ENCODE data around the gene IGDCC3.

IGDCC3 gene

GRCh38 chr15:65298731-65299130 is 79.1 kb downstream of the IGDCC3 start:
- no peaks in the 10 kb centered on the region for H3K27me3 ChIP-seq (ENCODE audit: insufficient read depth, insufficient read length)
- peaks cover 18% of the 10 kb centered on the region; the same call in 1 of the 2 replicates for H3K9me3 ChIP-seq (ENCODE audit: insufficient read depth, low read length)
- no peak for DNase-seq (ENCODE audit: low read depth, low spot score)
- TF ChIP-seq ZNF274 (IDR thresholded peaks at IDR 0.05; ENCODE audit: low read depth, low read length) = no peak
- TF ChIP-seq YY1 (IDR thresholded peaks at IDR 0.05; ENCODE audit: insufficient read depth, insufficient read length) = no peak
- TF ChIP-seq SUZ12 (IDR thresholded peaks at IDR 0.05; ENCODE audit: extremely low read depth, insufficient read depth, insufficient read length) = no peak
- H3K9ac ChIP-seq (ENCODE audit: insufficient read length, low read depth) = no peak overlapping the region
- H3K4me1 ChIP-seq (ENCODE audit: insufficient read depth, insufficient read length) = no peaks in the 10 kb centered on the region
- H3K4me3 ChIP-seq (ENCODE audit: insufficient read length, low read depth) = no peak overlapping the region
- H3K36me3 ChIP-seq (ENCODE audit: insufficient read depth, insufficient read length, low read length) = no peaks in the 10 kb centered on the region

DNA sequence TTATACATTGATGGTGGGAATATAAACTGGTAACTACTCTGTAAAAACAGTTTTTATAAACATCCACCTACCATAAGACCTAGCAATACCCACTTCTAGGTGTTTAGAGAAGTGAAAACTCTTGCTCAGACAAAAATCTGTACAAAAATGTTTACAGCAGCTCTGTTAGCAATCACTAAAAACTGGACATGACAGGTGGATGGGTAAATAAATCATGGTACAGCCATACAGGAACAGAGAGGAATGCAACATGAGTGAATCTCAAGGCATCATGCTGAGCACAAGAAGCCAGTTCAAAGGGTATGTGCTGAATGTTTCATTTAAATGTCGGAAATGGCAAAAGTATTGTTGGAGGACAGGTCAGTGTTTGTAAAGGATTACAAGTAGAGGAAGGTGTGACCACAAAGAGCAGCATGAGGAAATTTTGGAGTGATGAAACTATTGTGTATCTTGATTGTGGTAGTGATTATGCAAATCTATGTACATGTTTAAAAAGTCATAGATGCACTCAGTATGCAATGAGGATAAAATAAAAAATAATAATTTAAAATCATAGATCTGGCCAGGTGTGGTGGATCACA is 84.8 kb downstream of the IGDCC3 start:
- H3K36me3 ChIP-seq (ENCODE audit: insufficient read depth, insufficient read length, low read length) = no peaks in the 10 kb centered on the region

GRCh38 chr15:65290228-65290627 is 87.6 kb downstream of the IGDCC3 start:
- H3K9ac ChIP-seq (ENCODE audit: insufficient read length, low read depth) = no peak overlapping the region
- no peak for TF ChIP-seq SUZ12 (IDR thresholded peaks at IDR 0.05; ENCODE audit: extremely low read depth, insufficient read depth, insufficient read length)
- no peak for TF ChIP-seq YY1 (IDR thresholded peaks at IDR 0.05; ENCODE audit: insufficient read depth, insufficient read length)
- TF ChIP-seq ZNF274 (IDR thresholded peaks at IDR 0.05; ENCODE audit: low read depth, low read length) = no peak
- peaks cover 3% of the 10 kb centered on the region for H3K27me3 ChIP-seq (ENCODE audit: insufficient read depth, insufficient read length)
- no peaks in the 10 kb centered on the region for H3K36me3 ChIP-seq (ENCODE audit: insufficient read depth, insufficient read length, low read length)
- no peak for DNase-seq (ENCODE audit: low read depth, low spot score)
- no peaks in the 10 kb centered on the region for H3K9me3 ChIP-seq (ENCODE audit: insufficient read depth, low read length)
- H3K4me3 ChIP-seq (ENCODE audit: insufficient read length, low read depth) = no peak overlapping the region
- H3K4me1 ChIP-seq (ENCODE audit: insufficient read depth, insufficient read length) = peaks cover 6% of the 10 kb centered on the region

More for the DNA sequence above, 84.8 kb downstream of the IGDCC3 start:
- no peak for DNase-seq (ENCODE audit: low read depth, low spot score)
- H3K9ac ChIP-seq (ENCODE audit: insufficient read length, low read depth) = no peak overlapping the region
- H3K27me3 ChIP-seq (ENCODE audit: insufficient read depth, insufficient read length) = no peaks in the 10 kb centered on the region
- H3K4me3 ChIP-seq (ENCODE audit: insufficient read length, low read depth) = no peak overlapping the region
- H3K4me1 ChIP-seq (ENCODE audit: insufficient read depth, insufficient read length) = peaks cover 3% of the 10 kb centered on the region
- TF ChIP-seq YY1 (IDR thresholded peaks at IDR 0.05; ENCODE audit: insufficient read depth, insufficient read length) (no peak), SUZ12 (IDR thresholded peaks at IDR 0.05; ENCODE audit: extremely low read depth, insufficient read depth, insufficient read length) (no peak), ZNF274 (IDR thresholded peaks at IDR 0.05; ENCODE audit: low read depth, low read length) (no peak)
- H3K9me3 ChIP-seq (ENCODE audit: insufficient read depth, low read length) = no peaks in the 10 kb centered on the region

- no peak for DNase-seq (ENCODE audit: low read depth, low spot score)
Measured at GRCh38 chr15:65289261-65289854, 88.4 kb downstream of the IGDCC3 start.

GRCh38 chr15:65287520-65287855 is 90.3 kb downstream of the IGDCC3 start:
- TF ChIP-seq ZNF274 (IDR thresholded peaks at IDR 0.05; ENCODE audit: low read depth, low read length) (no peak), SUZ12 (IDR thresholded peaks at IDR 0.05; ENCODE audit: extremely low read depth, insufficient read depth, insufficient read length) (no peak), YY1 (IDR thresholded peaks at IDR 0.05; ENCODE audit: insufficient read depth, insufficient read length) (no peak)
- peaks cover 3% of the 10 kb centered on the region for H3K27me3 ChIP-seq (ENCODE audit: insufficient read depth, insufficient read length)
- no peaks in the 10 kb centered on the region for H3K9me3 ChIP-seq (ENCODE audit: insufficient read depth, low read length)
- DNase-seq (ENCODE audit: low read depth, low spot score) = no peak
- H3K36me3 ChIP-seq (ENCODE audit: insufficient read depth, insufficient read length, low read length) = no peaks in the 10 kb centered on the region
- no peak overlapping the region for H3K4me3 ChIP-seq (ENCODE audit: insufficient read length, low read depth)
- H3K9ac ChIP-seq (ENCODE audit: insufficient read length, low read depth) = no peak overlapping the region
- peaks cover 3% of the 10 kb centered on the region for H3K4me1 ChIP-seq (ENCODE audit: insufficient read depth, insufficient read length)

More at GRCh38 chr15:65289261-65289854, 88.4 kb downstream of the IGDCC3 start:
- H3K27me3 ChIP-seq (ENCODE audit: insufficient read depth, insufficient read length) = peaks cover 3% of the 10 kb centered on the region
- no peaks in the 10 kb centered on the region for H3K36me3 ChIP-seq (ENCODE audit: insufficient read depth, insufficient read length, low read length)
- no peak overlapping the region for H3K4me3 ChIP-seq (ENCODE audit: insufficient read length, low read depth)
- H3K4me1 ChIP-seq (ENCODE audit: insufficient read depth, insufficient read length) = peaks cover 6% of the 10 kb centered on the region
- H3K9ac ChIP-seq (ENCODE audit: insufficient read length, low read depth) = no peak overlapping the region
- no peak for TF ChIP-seq YY1 (IDR thresholded peaks at IDR 0.05; ENCODE audit: insufficient read depth, insufficient read length)
- no peak for TF ChIP-seq SUZ12 (IDR thresholded peaks at IDR 0.05; ENCODE audit: extremely low read depth, insufficient read depth, insufficient read length)
- TF ChIP-seq ZNF274 (IDR thresholded peaks at IDR 0.05; ENCODE audit: low read depth, low read length) = no peak
- no peaks in the 10 kb centered on the region for H3K9me3 ChIP-seq (ENCODE audit: insufficient read depth, low read length)

DNA sequence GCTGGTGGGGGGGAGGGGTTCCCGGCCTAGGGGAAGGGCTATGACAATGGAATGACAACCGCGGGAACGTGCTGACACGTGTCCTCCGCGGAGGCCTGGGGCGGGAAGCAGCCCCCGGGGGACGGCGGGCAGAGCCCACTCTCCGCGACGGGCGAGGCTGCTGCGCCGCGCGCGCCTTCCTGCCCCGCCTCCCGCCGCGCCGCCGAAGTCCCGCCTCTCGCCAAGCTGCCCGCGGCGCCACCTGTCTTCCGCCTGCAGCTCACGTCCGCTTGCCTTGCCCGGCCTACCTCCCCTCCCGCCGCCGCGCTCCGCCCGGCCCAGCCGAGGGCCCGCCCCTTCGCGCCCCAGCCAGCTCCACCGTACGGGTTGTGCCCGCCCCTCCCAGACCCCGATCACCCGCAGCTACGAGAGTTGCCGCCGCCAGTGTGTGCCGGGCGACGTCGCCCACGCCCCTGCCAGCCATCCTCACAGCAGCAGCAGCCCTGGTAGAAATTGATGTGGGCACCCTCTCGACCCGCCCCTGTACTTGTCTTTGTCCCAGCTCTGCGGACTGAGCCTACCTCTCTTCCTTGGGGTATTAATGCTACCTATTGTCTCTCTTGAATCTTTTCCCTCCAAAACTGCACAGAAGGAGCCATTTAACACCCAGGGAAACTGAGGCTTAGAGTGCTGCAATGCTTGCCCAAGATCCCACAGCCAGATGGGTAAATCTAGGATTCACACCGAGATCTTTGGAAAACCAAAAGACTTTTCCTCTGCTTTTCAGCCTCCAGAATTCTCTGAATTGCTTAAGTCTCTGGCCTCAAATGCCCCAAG is 90.9 kb downstream of the IGDCC3 start, which contains the start of gene PARP16:
TSS of gene PARP16 (minus strand) at position 180 of the 816 bp plus-strand sequence. CDS start 457 bp downstream, outside the sequence.
- Histone ChIP-seq H3K4me3 (ENCODE audit: insufficient read length, low read depth) (peak within 1 kb of the TSS; percentile 62), H3K4me1 (ENCODE audit: insufficient read depth, insufficient read length) (peaks cover 3% of the 10 kb centered on the region), H3K36me3 (ENCODE audit: insufficient read depth, insufficient read length, low read length) (no peaks in the 10 kb centered on the region), H3K9me3 (ENCODE audit: insufficient read depth, low read length) (no peaks in the 10 kb centered on the region), H3K9ac (ENCODE audit: insufficient read length, low read depth) (peak within 1 kb of the TSS; percentile 92), H3K27me3 (ENCODE audit: insufficient read depth, insufficient read length) (peaks cover 3% of the 10 kb centered on the region)
- DNase-seq (ENCODE audit: low read depth, low spot score) = peak; percentile 89
- TF ChIP-seq YY1 (IDR thresholded peaks at IDR 0.05; ENCODE audit: insufficient read depth, insufficient read length) (no peak), SUZ12 (IDR thresholded peaks at IDR 0.05; ENCODE audit: extremely low read depth, insufficient read depth, insufficient read length) (no peak), ZNF274 (IDR thresholded peaks at IDR 0.05; ENCODE audit: low read depth, low read length) (no peak)
